Thoracic aorta (tissue), 2 donors: Measurements from ENCODE around the gene TANGO2. TPM values are rescaled to one million over a fixed set of nuclear protein-coding genes. Genes with fewer than 3 reads are reported as not detected.

Experiments
- ATAC-seq: fragments of 150-250 bp; one replicate; pipeline ENCODE4 v1.8.0; 2017; ENCODE audit warnings: low read depth; ENCODE audit not compliant: insufficient number of reproducible peaks, low FRiP score
- DNase-seq: peaks from one replicate; pipeline ENCODE4 v3.0.0-alpha.2; 2020; ENCODE audit warnings: low spot score
- H3K27ac ChIP-seq, 2 donors: fragments of 200-600 bp; sonication (generic); 1 replicate in 1 of 2; 2 replicates in 1 of 2; pipeline ENCODE4 v1.5.1; 2016; ENCODE audit warnings: mild to moderate bottlenecking in 2 of 2, moderate library complexity in 2 of 2
- H3K27me3 ChIP-seq: fragments of 200-600 bp; sonication (generic); replicated peaks from 2 replicates; pipeline ENCODE4 v1.6.0; 2016; ENCODE audit warnings: mild to moderate bottlenecking; ENCODE audit not compliant: insufficient read depth
- H3K36me3 ChIP-seq: fragments of 200-600 bp; sonication (generic); one replicate; pipeline ENCODE4 v1.5.1; 2016
- H3K4me1 ChIP-seq, 2 donors: fragments of 200-600 bp; sonication (generic); 1 replicate in 1 of 2; 2 replicates in 1 of 2; pipeline versions ENCODE4 v1.5.1 to v1.6.0; 2016; ENCODE audit warnings: low read depth in 2 of 2, mild to moderate bottlenecking in 1 of 2; ENCODE audit not compliant: control insufficient read depth in 1 of 2
- H3K4me3 ChIP-seq: fragments of 200-600 bp; sonication (generic); 2 replicates; pipeline ENCODE4 v1.5.1; 2016; ENCODE audit warnings: mild to moderate bottlenecking
- H3K9me3 ChIP-seq: fragments of 200-600 bp; sonication (generic); 2 replicates; pipeline ENCODE4 v1.5.1; 2016
- total RNA-seq, 2 donors: library from RNA; depleted of rRNA; stranded (reverse); fragments of >200 nt; gene quantifications; one replicate each; pipeline versions ENCODE4 v1.1.0 to v1.2.3, GENCODE V29; 2016
- TF ChIP-seq, protein P1 (sequence below): fragments of 200-600 bp; sonication (generic); IDR thresholded peaks from one replicate; pipeline ENCODE4 v1.5.1; 2019; ENCODE audit warnings: antibody characterized with exemption

Gene TANGO2
- total RNA-seq, 2 donors from 2014 or later, result 48.7 to 109 TPM

- ATAC-seq (peak; percentile 91), DNase-seq (peak; percentile 60)
- TF ChIP-seq, protein P1, sequence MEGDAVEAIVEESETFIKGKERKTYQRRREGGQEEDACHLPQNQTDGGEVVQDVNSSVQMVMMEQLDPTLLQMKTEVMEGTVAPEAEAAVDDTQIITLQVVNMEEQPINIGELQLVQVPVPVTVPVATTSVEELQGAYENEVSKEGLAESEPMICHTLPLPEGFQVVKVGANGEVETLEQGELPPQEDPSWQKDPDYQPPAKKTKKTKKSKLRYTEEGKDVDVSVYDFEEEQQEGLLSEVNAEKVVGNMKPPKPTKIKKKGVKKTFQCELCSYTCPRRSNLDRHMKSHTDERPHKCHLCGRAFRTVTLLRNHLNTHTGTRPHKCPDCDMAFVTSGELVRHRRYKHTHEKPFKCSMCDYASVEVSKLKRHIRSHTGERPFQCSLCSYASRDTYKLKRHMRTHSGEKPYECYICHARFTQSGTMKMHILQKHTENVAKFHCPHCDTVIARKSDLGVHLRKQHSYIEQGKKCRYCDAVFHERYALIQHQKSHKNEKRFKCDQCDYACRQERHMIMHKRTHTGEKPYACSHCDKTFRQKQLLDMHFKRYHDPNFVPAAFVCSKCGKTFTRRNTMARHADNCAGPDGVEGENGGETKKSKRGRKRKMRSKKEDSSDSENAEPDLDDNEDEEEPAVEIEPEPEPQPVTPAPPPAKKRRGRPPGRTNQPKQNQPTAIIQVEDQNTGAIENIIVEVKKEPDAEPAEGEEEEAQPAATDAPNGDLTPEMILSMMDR, result no peak
- H3K9me3 ChIP-seq, result no peaks in the 10 kb centered on the region
- no peaks in the 10 kb centered on the region for H3K27me3 ChIP-seq
- no peak overlapping the region for H3K4me3 ChIP-seq
- H3K36me3 ChIP-seq, result peaks cover 66% of the 10 kb centered on the region
- peaks cover 4 to 19% of the 10 kb centered on the region in 2 donors for H3K4me1 ChIP-seq
- H3K27ac ChIP-seq, result peak overlapping the region; percentile 11 to 44
These were observed 72.7 kb downstream of the TANGO2 start for GRCh38 chr22:20093418-20094196.

DNA sequence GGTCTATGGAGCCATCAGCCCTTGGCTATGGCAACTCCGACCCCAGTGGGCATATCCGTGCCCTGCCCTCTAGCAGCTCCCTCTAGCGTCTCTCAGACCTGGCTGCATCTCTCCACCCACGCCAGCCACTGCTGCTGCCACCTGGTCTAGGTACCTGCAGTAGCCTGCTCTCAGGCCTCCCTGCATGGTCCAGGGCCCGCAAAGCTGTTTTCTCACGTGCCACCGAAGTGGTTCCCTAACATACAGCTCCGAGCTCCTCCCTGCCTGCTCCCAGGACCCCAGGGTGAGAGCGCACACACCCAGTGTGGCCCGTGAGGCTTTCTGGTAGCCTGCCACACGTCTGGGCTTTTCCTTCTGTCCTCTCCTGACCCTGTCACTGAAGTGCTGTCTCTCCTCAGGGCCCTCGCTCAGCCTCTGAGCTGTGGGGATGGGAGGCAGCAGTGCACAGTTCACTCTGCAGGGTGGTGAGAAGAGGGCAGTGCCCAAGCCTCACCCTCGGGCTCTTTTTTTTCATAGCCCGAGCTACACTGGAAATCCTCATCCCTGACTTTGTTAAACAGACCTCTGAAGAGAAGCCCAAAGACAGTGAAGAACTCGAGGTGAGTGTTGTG is 73.4 kb downstream of the TANGO2 start:
- no peaks in the 10 kb centered on the region for H3K27me3 ChIP-seq
- H3K4me3 ChIP-seq, result no peak overlapping the region
- DNase-seq (no peak), ATAC-seq (no peak)
- peaks cover 68% of the 10 kb centered on the region for H3K36me3 ChIP-seq
- H3K27ac ChIP-seq, result peak overlapping the region in 1 of 2 donors; percentile 44
- TF ChIP-seq, protein P1, result no peak
- peaks cover 4 to 19% of the 10 kb centered on the region in 2 donors for H3K4me1 ChIP-seq
- no peaks in the 10 kb centered on the region for H3K9me3 ChIP-seq

DNA sequence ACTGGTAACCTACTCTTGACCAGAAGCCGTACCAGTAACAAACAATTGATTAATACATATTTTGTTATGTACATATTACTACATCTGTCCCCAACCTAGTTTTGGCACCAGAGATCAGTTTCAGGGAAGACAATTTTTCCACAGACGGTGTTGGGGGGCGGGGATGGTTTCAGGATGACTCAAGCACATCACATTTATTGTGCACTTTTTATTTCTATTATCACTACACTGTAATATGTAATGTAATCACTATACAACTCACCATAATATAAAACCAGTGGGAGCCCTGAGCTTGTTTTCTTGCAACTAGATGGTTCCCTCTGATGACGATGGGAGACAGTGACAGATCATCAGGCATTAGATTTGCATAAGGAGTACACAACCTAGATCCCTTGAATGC is 74.6 kb downstream of the TANGO2 start:
- peaks cover 4 to 19% of the 10 kb centered on the region in 2 donors for H3K4me1 ChIP-seq
- no peak for DNase-seq
- no peak for ATAC-seq
- H3K4me3 ChIP-seq, result no peak overlapping the region
- no peak overlapping the region for H3K27ac ChIP-seq
- TF ChIP-seq, protein P1, result no peak
- peaks cover 59% of the 10 kb centered on the region for H3K36me3 ChIP-seq
- H3K9me3 ChIP-seq, result no peaks in the 10 kb centered on the region
- no peaks in the 10 kb centered on the region for H3K27me3 ChIP-seq

- ATAC-seq (no peak), DNase-seq (no peak)
- TF ChIP-seq, protein P1, result no peak
- H3K27ac ChIP-seq, result no peak overlapping the region
- no peak overlapping the region for H3K4me3 ChIP-seq
- H3K36me3 ChIP-seq, result peaks cover 53% of the 10 kb centered on the region
- no peaks in the 10 kb centered on the region for H3K27me3 ChIP-seq
- peaks cover 4 to 19% of the 10 kb centered on the region in 2 donors for H3K4me1 ChIP-seq
- no peaks in the 10 kb centered on the region for H3K9me3 ChIP-seq
These were observed 75.9 kb downstream of the TANGO2 start for GRCh38 chr22:20096574-20097420.
